D721Med (cell line): ENCODE measurements around the gene MKRN2OS.

Source experiments
- DNase-seq: peaks from one replicate; pipeline ENCODE4 v3.0.0; 2011; ENCODE audit warnings: low spot score; ENCODE audit not compliant: insufficient read length
- FAIRE-seq: peaks from 2 replicates; lab custom pipeline; 2011; peaks lifted over from hg19 to GRCh38; lab: Jason Lieb, UNC
- TF ChIP-seq, protein P1 (sequence below): IDR thresholded peaks from 2 replicates; pipeline ENCODE4 v1.5.1; 2012; ENCODE audit warnings: mild to moderate bottlenecking, control low read depth; ENCODE audit not compliant: insufficient read depth; ENCODE audit errors: missing control alignments

The MKRN2OS gene, protein sequence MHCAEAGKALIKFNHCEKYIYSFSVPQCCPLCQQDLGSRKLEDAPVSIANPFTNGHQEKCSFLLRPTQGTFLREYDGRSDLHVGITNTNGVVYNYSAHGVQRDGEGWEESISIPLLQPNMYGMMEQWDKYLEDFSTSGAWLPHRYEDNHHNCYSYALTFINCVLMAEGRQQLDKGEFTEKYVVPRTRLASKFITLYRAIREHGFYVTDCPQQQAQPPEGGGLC

DNA sequence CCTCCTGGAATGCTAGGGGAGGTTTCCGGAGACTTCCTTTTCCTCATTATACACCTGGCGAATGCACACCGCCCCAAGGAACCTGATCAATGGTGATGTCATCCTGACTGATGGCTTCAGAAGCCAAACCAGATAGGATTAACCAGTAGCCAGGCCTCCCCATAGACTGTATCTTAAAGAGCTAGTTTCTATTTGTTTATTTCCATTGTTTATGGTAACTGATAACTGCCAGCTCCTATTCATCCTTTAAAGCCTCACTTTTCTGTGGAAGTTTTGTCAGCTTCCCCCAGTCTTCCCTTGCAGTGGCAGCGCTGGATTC is at the start of gene MKRN2OS:
Gene MKRN2OS (minus strand): TSS at position 27 of the 319 bp plus-strand sequence. CDS start 35 bp downstream, outside the sequence.
- DNase-seq (no peak), FAIRE-seq (no peak)
- TF ChIP-seq, protein P1, sequence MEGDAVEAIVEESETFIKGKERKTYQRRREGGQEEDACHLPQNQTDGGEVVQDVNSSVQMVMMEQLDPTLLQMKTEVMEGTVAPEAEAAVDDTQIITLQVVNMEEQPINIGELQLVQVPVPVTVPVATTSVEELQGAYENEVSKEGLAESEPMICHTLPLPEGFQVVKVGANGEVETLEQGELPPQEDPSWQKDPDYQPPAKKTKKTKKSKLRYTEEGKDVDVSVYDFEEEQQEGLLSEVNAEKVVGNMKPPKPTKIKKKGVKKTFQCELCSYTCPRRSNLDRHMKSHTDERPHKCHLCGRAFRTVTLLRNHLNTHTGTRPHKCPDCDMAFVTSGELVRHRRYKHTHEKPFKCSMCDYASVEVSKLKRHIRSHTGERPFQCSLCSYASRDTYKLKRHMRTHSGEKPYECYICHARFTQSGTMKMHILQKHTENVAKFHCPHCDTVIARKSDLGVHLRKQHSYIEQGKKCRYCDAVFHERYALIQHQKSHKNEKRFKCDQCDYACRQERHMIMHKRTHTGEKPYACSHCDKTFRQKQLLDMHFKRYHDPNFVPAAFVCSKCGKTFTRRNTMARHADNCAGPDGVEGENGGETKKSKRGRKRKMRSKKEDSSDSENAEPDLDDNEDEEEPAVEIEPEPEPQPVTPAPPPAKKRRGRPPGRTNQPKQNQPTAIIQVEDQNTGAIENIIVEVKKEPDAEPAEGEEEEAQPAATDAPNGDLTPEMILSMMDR, result no peak

DNA sequence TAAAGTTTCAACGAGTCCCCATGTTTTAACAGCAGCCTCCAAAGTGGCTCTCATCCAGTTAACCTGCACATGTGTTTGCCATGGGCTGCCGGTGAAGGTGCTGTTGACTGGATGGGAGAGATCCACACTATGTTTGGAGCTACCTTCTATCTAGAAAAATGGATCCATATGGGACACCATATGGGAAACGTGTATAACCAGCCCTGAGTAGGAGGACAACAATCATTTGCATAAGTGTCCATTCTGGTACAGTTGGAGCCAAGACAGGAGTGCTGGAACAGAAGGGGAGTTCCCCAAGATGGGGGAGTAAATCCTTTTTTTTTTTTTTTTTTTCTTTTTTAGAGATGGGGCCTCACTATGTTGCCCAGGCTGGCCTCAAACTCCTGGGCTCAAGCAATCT is 48.2 kb upstream of the MKRN2OS start:
- TF ChIP-seq, protein P1, result no peak
- no peak for FAIRE-seq
- no peak for DNase-seq

DNA sequence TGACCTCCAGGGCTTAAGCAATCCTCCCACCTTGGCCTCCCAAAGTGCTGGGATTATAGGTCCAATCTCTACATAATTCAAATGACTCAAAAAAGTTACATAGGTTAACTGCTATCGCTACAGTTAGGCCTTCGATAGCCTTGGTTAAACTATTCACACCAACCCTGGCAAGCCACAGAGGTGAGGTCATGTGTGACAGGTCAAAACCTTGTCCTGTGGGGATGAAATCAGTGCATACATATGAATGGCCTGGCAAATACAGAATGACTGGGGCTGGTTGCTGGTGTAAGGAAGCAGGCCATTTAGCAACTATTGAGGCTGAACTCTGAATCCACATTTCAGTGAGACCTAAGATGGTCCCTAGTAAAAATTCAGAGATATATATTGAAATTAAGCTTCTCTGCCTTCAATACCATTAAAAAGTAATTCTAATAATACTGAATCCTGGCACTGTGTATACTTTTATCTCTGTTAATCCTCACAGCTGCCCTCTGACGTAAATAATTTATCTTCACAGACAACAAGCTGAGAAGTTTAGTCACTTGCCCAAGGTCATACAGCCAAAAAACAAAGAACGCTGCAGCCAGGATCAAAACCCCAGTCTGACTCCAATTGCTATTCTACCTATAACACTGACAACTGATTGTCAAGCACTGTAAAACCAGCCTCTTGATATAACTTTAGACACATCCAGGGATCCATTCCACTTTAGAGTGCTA is 46.9 kb upstream of the MKRN2OS start:
- TF ChIP-seq, protein P1, result no peak
- DNase-seq (no peak), FAIRE-seq (no peak)

DNA sequence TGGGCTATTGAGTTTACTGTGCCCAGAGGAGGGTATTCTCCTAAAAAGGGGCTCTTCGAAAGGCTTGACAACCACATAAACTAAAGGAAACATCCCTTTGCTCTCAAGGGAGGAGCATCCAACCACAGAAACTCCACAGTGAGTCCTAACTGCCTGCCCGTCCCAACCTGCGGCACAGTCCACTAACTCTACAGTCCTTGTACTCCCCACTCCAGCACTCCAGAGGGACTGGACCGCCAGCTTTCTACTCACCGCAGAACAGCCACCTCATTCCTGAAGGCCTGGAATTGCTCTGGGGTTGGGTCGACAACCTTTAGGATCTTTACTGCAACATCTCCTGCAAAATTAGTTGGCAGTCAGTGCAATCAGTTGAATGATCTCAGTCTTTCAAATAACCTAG is 46.2 kb upstream of the MKRN2OS start:
- FAIRE-seq, result no peak
- TF ChIP-seq, protein P1, result no peak
- DNase-seq, result no peak

DNA sequence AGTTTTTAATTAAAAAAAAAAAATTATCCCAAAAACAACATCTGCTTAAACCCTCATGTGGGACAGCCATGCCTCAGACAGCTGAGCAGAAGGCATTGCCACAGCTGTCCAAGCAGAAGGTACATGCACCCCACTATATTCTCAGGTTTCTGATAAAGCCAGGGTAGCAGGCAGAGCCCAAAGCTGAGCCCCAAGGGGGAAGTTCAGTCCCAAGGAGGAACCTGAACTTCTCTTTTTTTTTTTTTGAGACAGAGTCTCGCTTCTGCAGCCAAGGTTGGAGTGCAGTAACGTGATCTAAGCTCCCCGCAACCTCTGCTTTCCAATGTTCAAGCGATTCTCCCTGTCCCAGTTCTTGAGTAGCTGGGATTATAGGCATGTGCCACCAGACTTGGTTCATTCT is 44.8 kb upstream of the MKRN2OS start:
- no peak for DNase-seq
- TF ChIP-seq, protein P1, result no peak
- FAIRE-seq, result no peak

DNA sequence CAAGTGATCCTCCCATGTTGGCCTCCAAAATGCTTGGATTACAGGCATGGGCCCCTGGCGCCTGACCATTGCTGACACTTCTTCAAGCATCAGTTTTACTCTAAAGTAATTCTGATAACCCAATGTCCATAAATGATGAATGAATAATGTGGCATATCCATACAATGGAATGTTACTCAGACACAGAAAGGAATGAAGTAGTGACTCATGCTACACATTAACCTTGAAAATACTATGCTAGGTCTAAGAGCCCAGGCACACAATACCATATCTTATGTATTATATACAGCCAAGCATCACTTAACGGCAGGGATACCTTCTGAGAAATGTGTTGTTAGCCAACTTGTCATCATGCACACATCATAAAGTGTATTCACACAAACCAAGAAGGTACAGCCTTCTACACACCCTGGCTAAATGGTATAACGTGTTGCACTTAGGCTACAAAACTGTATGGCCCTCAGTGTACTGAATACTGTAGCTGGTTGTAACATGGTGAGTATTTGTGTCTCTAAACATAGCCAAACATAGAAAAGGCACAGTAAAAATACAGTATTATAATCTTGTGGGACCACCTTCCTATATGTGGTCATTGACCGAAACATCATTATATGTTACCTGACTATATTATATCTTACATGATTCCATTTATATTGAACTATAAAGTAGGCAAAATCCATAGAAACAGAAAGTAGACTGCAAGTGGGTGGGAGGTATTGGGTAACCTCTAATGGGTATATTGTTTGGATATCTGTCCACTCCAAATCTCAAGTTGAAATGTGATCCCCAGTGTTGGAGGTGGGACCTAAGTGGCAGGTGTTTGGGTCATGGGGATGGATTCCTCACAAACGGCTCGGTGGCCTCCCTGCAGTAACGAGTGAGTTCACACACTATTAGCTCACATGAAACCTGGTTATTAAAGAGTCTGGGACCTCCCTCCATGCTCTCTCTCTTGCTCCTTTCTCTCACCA is 43.0 kb upstream of the MKRN2OS start:
- FAIRE-seq, result no peak
- TF ChIP-seq, protein P1, result no peak
- DNase-seq, result no peak
